NT2/D1 (cell line): ENCODE results near the gene PLAAT3.
"Not testable (repeated sequence)": the region's sequence is repeated elsewhere in the genome, so short reads cannot be mapped to it uniquely, and the experiment has no call there.

Experiments used
- SUZ12 ChIP-seq: IDR thresholded peaks from 2 replicates; pipeline ENCODE4 v1.6.1; 2011; ENCODE audit not compliant: insufficient read length, insufficient read depth; ENCODE audit errors: extremely low read depth
- ZNF274 ChIP-seq: IDR thresholded peaks from 2 replicates; pipeline ENCODE4 v1.6.1; 2011; ENCODE audit warnings: mild to moderate bottlenecking, low read depth, low read length

GRCh38 chr11:63638436-63638835, 24.2 kb upstream of the PLAAT3 start:
- TF ChIP-seq ZNF274, SUZ12: not testable (repeated sequence)
